ENCODE results near the gene FBXO44. TPM values are rescaled to one million over a fixed set of nuclear protein-coding genes. Genes with fewer than 3 reads are reported as not detected.

The FBXO44 gene
- total and polyA plus RNA-seq, 2 experiments from 2014 or later: 22.0 to 30.8 TPM

DNA sequence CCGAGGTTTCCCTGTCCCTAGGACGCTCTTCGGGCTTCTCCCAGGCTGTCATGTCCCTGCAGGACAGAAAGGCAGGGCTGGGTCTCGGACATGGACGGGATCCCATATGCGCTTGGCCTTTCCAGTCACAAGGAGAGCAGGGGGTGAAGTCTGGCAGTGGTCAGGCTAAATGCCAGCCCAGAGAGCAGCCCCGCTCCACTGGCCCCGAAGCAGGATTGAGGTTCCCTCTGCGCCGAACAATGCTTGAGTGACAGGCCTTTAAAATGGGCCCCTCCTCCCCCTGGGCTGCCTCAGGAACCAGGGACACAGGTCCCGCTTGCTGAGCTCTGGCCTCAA, 49.5 kb downstream of the FBXO44 start (continued):
- TF ChIP-seq, protein P1, sequence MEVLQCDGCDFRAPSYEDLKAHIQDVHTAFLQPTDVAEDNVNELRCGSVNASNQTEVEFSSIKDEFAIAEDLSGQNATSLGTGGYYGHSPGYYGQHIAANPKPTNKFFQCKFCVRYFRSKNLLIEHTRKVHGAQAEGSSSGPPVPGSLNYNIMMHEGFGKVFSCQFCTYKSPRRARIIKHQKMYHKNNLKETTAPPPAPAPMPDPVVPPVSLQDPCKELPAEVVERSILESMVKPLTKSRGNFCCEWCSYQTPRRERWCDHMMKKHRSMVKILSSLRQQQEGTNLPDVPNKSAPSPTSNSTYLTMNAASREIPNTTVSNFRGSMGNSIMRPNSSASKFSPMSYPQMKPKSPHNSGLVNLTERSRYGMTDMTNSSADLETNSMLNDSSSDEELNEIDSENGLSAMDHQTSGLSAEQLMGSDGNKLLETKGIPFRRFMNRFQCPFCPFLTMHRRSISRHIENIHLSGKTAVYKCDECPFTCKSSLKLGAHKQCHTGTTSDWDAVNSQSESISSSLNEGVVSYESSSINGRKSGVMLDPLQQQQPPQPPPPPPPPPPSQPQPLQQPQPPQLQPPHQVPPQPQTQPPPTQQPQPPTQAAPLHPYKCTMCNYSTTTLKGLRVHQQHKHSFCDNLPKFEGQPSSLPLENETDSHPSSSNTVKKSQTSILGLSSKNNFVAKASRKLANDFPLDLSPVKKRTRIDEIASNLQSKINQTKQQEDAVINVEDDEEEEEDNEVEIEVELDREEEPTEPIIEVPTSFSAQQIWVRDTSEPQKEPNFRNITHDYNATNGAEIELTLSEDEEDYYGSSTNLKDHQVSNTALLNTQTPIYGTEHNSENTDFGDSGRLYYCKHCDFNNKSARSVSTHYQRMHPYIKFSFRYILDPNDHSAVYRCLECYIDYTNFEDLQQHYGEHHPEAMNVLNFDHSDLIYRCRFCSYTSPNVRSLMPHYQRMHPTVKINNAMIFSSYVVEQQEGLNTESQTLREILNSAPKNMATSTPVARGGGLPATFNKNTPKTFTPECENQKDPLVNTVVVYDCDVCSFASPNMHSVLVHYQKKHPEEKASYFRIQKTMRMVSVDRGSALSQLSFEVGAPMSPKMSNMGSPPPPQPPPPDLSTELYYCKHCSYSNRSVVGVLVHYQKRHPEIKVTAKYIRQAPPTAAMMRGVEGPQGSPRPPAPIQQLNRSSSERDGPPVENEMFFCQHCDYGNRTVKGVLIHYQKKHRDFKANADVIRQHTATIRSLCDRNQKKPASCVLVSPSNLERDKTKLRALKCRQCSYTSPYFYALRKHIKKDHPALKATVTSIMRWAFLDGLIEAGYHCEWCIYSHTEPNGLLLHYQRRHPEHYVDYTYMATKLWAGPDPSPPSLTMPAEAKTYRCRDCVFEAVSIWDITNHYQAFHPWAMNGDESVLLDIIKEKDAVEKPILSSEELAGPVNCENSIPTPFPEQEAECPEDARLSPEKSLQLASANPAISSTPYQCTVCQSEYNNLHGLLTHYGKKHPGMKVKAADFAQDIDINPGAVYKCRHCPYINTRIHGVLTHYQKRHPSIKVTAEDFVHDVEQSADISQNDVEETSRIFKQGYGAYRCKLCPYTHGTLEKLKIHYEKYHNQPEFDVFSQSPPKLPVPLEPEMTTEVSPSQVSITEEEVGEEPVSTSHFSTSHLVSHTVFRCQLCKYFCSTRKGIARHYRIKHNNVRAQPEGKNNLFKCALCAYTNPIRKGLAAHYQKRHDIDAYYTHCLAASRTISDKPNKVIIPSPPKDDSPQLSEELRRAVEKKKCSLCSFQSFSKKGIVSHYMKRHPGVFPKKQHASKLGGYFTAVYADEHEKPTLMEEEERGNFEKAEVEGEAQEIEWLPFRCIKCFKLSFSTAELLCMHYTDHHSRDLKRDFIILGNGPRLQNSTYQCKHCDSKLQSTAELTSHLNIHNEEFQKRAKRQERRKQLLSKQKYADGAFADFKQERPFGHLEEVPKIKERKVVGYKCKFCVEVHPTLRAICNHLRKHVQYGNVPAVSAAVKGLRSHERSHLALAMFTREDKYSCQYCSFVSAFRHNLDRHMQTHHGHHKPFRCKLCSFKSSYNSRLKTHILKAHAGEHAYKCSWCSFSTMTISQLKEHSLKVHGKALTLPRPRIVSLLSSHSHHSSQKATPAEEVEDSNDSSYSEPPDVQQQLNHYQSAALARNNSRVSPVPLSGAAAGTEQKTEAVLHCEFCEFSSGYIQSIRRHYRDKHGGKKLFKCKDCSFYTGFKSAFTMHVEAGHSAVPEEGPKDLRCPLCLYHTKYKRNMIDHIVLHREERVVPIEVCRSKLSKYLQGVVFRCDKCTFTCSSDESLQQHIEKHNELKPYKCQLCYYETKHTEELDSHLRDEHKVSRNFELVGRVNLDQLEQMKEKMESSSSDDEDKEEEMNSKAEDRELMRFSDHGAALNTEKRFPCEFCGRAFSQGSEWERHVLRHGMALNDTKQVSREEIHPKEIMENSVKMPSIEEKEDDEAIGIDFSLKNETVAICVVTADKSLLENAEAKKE (CRISPR knock-in tag; IDR thresholded peaks at IDR 0.05): no peak
- no peak for TF ChIP-seq NANOG (IDR thresholded peaks at IDR 0.05; ENCODE audit: borderline replicate concordance)
- no peak for TF ChIP-seq ZNF114 (CRISPR knock-in tag; IDR thresholded peaks at IDR 0.05)
- TF ChIP-seq, protein P2, sequence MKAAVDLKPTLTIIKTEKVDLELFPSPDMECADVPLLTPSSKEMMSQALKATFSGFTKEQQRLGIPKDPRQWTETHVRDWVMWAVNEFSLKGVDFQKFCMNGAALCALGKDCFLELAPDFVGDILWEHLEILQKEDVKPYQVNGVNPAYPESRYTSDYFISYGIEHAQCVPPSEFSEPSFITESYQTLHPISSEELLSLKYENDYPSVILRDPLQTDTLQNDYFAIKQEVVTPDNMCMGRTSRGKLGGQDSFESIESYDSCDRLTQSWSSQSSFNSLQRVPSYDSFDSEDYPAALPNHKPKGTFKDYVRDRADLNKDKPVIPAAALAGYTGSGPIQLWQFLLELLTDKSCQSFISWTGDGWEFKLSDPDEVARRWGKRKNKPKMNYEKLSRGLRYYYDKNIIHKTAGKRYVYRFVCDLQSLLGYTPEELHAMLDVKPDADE (IDR thresholded peaks at IDR 0.05): no peak

DNA sequence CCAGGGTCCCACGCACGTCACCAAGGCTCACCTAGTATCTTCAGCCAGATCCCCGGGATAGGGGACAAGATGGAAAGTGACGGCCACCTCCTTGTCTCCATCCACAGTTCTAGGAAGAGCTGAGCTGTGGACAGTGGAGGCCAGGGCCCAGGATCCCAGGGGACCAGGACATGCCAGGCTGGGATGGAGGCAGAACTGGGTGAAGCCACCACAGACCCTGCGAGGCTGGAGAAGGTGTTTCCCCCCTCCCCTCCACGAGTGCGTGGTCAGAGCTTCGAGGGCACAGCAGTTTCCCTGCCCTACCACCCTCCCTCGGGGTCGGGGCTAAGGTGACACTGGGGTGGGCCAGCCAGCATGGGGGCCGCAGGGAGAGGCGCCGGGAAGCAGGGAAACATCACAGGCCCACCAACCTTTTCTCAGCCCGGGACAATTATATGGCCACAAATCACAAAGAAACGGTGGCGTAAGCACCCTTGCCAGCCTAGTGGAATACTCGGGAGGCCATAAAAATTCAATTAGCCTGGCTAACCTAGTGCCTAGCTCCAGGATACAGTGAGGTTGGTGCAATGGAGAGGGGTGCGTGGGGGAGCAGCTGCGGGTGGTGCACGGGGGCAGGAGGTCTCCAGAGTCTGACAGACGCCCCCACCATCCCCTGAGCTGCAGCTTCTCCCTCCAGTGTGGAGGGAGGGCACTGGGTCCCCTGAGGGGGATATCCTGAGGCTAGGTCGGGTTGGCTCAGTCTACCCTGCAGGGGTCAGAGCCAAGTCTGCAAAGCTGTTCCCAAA, 50.2 kb downstream of the FBXO44 start:
- Histone ChIP-seq H4K20me1 (replicated peaks; ENCODE audit: insufficient read depth) (no peaks in the 10 kb centered on the region; the same call in 1 of the 2 replicates), H3K27ac (ENCODE audit: low read depth) (no peak overlapping the region), H3K9me2 (ENCODE audit: insufficient read depth) (no peaks in the 10 kb centered on the region), H3K4me3 (no peak overlapping the region), H3K27me3 (ENCODE audit: insufficient read depth) (no peaks in the 10 kb centered on the region), H3K4me2 (peak overlapping the region; percentile 51; the same call in 1 of the 2 replicates), H3K79me2 (replicated peaks; ENCODE audit: insufficient read depth) (peaks cover 22% of the 10 kb centered on the region), H3F3A (replicated peaks; ENCODE audit: low read depth) (peaks cover 27% of the 10 kb centered on the region), H3K4me1 (ENCODE audit: insufficient read depth) (peaks cover 51% of the 10 kb centered on the region), H2AFZ (no peak overlapping the region), H3K36me3 (ENCODE audit: insufficient read depth) (no peaks in the 10 kb centered on the region; the same call in 1 of the 2 replicates)
- ATAC-seq: peak; percentile 16
- Mint-ChIP-seq H3K27me3 (ENCODE audit: insufficient read depth, low read depth, poor library complexity) (peaks cover 12% of the 10 kb centered on the region), H3K9me3 (no peaks in the 10 kb centered on the region), H3K36me3 (ENCODE audit: low read depth) (peaks cover 14% of the 10 kb centered on the region), H3K27ac (peak overlapping the region; percentile 79), H3K4me1 (peaks cover 61% of the 10 kb centered on the region), H3K4me3 (no peak overlapping the region; the same call in 2 of the 3 replicates)
- DNase-seq (ENCODE audit: low spot score): no peak
- TF ChIP-seq, protein P1 (CRISPR knock-in tag; IDR thresholded peaks at IDR 0.05): no peak
- TF ChIP-seq EZH2phosphoT487 (IDR thresholded peaks at IDR 0.05; ENCODE audit: unreplicated experiment) (no peak), EZH2 (IDR thresholded peaks at IDR 0.05; ENCODE audit: low read depth, unreplicated experiment) (no peak)

All from GM23338 (cell line).